ENCODE data around the gene PARP12.

PARP12 gene

GRCh38 chr7:140035400-140036223, 27.1 kb downstream of the PARP12 start:
- DNase-seq (ENCODE audit: low read depth), result peak; percentile 49

DNA sequence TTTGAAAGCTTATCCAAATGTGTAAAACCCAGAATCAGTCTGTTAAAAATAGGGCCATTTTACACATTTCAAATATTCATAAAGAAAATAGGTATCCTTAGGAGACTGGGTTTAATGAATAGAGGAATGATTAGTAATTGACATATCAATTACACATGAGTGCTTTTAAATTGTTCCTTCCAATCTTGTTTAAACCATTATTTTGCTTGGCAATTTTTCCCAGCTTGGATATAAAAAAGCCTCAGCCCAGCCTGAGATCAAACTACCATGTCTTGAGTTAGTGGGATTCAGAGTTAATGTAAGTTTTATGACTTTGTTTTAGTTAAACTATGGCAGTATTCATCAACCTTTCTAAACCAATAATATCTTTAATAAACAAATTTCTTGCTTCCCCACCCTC, 28.3 kb downstream of the PARP12 start:
- DNase-seq (ENCODE audit: low read depth), result no peak

DNA sequence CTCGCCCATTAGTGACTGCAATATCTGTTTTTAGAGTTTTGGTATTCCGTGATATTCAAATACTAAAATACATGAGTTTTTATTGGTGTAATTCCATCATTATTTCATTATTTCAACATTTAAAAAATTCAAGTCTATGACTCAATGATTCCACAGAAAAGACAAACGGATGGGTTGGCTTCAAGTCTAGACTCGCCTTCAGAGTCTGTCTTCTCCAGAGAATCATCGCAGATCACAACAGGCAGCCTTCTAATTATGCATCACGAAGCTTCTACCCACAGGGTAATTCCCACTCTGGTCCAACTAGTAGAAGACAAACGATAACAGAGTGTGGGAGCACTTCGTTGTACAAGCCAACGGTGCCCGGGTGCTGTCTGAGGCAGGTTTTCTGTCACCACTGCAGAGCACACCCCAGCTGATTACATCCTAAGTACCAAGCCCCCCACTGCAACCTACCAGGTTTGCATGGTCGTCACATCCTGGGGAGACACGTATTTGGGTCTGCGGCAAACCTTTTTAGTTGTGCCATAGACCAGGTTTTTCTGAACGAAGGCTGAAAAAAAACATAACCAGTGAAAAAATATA, 28.9 kb downstream of the PARP12 start:
- peak; percentile 13 for DNase-seq (ENCODE audit: low read depth)

- peak; percentile 66 for DNase-seq (ENCODE audit: low read depth)
Observed at GRCh38 chr7:140033036-140033435, 29.7 kb downstream of the PARP12 start.

GRCh38 chr7:140031364-140031763, 31.4 kb downstream of the PARP12 start:
- DNase-seq (ENCODE audit: low read depth), result no peak

DNA sequence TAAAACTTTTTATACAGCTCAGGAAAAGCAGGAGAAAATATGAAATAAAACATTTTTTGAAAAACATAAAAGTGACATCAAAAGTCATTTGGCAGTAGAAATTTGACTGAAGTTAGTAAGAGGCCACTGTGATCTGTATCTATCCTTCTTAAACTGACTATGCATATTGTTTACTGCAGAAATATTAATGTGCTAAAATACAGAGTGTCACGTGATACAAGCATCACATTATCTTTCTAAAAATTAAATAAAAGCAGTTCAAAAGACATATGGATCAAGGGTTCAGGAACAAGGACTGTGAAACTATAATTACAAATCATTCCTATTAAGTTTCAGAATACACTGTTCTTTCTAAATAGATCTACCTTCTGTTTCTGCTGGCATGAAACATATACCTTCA, 33.7 kb downstream of the PARP12 start:
- no peak for DNase-seq (ENCODE audit: low read depth)

GRCh38 chr7:140028311-140028710, 34.4 kb downstream of the PARP12 start:
- no peak for DNase-seq (ENCODE audit: low read depth)

- DNase-seq (ENCODE audit: low read depth), result no peak
Observed at GRCh38 chr7:140027858-140028257, 34.9 kb downstream of the PARP12 start.

DNA sequence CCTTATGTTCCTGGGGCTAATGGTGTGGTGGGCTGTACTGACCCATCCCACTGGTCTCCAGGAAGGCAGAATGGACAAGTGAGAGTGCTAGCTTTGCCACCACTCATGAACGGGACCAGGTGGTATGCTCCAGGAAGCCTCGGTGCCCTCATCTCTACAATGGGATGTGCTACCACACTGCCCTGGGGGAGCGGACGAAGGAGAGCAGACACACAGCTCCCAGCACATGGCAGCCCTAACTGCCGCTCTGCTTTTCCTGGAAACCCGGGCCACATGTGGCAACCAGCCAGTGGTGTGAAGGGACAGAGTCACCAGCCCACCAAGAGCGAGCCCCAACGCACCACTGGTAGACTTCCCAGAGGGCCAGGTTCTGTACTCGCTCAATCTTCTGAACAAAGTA, 35.8 kb downstream of the PARP12 start:
- DNase-seq (ENCODE audit: low read depth), result no peak

GRCh38 chr7:140025814-140026433, 36.8 kb downstream of the PARP12 start:
- no peak for DNase-seq (ENCODE audit: low read depth)

DNA sequence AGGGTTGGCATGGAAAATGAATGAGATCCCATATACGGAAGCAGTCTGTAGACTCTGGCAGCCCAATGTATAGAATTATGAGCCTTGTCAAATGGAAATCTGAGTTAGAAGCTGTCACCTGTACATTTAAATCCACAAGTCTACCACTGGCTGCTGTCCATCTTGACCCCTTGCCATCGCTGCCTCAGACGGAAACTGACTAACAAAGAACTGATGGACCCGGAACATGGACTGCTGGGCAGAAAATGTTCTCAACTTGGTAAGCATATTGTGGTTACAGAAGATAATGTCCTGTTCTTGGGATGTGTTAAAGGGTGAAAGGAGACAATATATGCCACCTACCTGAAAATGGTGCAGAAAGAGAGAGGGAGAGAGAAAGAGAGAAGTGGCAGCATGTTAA, 37.5 kb downstream of the PARP12 start:
- no peak for DNase-seq (ENCODE audit: low read depth)

DNA sequence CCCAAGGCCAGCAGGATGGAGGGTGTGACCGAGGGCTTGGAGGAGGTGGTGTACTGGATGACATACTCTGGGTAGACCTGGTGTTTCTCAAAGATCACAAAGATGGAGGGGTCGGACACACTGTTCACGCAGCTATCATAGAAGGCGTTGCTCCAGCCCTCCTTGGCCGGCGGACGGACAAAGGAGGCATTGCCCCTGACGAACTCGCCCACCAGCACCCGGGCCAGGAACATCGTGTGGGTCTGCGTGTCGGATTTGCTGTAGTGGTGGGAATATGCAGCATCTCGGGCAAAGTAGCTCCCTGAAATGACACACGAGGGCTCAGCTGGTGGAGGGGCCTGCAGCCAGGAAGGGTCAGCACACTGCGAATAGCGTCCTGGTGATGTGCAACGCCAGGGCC, 38.2 kb downstream of the PARP12 start:
- no peak for DNase-seq (ENCODE audit: low read depth)

- DNase-seq (ENCODE audit: low read depth), result no peak
Observed at GRCh38 chr7:140023728-140024127, 39.0 kb downstream of the PARP12 start.

- DNase-seq (ENCODE audit: low read depth), result no peak
Observed at GRCh38 chr7:140022582-140023211, 40.1 kb downstream of the PARP12 start.

DNA sequence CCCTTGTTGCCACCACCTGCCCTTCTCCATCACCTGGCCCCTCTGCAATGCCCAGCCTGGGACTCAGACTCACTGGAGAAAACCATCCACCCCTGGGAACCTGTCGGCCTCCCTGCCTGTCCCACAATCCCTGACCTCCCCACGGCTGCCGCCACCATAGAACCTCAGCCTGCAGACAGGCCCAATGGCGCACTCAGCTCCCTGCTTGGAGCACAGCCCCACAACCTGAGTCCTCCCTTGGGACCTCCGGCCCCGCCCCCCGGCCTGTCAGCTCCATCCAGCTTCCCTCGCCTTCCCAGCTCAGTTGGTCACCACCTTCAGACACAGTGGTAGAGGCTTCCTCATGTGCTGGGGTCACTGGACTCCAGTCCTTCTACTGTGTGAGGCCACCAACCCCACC, 41.1 kb downstream of the PARP12 start:
- DNase-seq (ENCODE audit: low read depth), result no peak

DNA sequence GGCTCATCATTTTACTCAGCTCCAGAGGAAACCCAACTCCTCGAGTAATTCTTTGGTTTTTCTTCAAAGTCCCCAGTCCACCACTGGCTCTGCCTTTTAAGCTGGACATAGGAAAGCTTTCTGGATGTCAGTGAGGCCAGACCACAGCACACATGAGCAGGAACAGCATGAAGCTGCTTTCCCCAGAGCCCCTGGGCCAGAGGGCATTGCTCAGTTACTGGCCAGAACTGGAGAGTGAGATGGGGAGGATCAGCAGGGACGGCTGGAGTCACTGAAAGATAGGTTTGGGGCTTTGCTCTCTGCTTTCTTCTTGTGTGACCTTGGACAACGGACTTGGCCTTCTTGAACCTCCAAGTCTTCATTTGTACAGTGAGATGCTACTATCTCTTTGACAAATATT, 43.1 kb downstream of the PARP12 start:
- no peak for DNase-seq (ENCODE audit: low read depth)

DNA sequence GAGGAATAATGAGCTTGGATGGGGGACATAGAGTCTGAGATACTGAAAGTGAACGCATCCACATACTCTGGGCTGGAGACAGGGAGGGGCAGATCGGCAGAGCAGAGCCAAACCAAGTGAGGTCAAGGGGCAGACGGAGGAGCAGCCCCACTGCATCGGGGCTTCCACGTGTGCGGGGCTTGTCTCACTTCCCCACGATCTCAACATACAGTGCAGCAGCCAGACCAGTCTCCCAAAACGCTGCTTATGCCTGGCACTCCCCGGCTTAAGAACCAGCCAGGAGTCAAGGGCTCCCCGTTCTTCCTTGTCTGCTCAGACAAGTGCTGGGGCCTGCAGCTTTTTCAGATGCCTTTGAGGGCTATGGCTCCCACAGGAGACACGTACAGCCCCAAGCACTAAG, 43.6 kb downstream of the PARP12 start:
- DNase-seq (ENCODE audit: low read depth), result no peak

DNA sequence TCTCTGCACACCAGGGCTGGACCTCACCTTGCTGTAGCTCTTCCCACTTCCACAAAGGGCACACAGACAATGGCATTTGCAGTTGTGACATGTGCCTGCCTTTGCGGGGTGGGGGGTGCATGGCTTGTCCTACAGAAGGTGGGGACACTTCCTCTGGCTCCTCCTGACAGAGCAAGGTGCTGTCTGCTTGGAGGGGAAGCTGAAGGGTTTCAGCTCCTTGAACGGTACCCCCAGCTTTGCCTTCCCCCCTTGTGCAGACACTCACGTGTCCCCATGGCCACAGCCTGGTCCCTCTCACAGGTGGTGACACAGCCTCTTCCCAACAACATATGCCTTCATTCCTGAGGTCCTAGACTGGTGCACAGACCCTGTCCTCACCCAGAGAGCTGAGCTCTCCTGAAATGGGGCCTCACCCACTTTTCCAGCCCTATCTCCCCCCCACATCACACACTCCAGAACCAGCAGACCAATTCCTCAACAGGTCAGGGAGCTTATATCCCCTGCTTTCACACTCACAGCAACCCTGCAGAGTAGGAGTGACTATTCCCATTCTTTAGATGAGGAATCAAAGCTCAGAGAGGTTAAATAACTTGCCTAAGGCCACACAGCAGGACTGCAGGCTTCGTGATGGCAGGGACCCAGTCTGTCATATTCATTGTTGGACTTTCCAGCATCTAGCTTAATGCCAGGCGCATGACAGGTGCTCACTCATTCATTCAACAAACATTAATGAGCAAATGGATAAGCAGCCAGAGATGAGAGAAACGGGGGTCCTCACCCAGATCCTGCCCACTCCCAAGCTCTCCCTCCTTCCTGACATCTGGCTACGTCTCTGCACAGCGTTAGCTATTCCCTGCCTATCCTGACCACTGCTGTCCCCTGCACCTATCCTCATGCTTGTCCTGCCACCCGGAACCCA, 44.4 kb downstream of the PARP12 start:
- DNase-seq (ENCODE audit: low read depth), result no peak

GRCh38 chr7:140017543-140017942, 45.2 kb downstream of the PARP12 start:
- DNase-seq (ENCODE audit: low read depth), result no peak

DNA sequence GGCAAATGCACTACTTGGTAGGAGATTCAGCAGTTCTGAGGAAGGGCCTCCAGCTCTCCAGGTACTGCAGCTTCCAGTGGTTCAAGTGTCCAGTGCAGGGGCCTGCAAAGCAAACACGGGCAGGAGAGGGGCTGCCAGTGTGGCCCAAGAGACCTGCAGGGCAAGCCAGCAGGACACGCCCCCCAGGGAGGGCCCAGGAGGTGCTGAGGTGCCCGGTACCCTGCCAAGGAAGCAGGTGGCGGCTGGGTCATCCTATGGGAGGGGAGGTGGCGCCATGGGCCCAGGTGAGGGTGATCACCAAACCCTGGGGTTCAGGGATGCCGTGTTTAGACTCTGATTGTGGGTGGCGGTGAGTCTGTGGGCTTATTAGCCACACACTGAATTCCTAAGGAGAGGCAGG, 45.7 kb downstream of the PARP12 start:
- DNase-seq (ENCODE audit: low read depth), result no peak

GRCh38 chr7:140016540-140016939, 46.2 kb downstream of the PARP12 start:
- DNase-seq (ENCODE audit: low read depth), result no peak

GRCh38 chr7:140015471-140015970, 47.2 kb downstream of the PARP12 start:
- no peak for DNase-seq (ENCODE audit: low read depth)

Data from amniotic epithelial cell (primary cell).